ENCODE measurements around the gene ANGPTL8. TPM values are rescaled to one million over a fixed set of nuclear protein-coding genes. Genes with fewer than 3 reads are reported as not detected.

The ANGPTL8 gene
- total and polyA plus RNA-seq, 9 of the 15 experiments (the other 6 are each of a cell fraction or from before 2014, with no cell fraction given), result not detected

DNA sequence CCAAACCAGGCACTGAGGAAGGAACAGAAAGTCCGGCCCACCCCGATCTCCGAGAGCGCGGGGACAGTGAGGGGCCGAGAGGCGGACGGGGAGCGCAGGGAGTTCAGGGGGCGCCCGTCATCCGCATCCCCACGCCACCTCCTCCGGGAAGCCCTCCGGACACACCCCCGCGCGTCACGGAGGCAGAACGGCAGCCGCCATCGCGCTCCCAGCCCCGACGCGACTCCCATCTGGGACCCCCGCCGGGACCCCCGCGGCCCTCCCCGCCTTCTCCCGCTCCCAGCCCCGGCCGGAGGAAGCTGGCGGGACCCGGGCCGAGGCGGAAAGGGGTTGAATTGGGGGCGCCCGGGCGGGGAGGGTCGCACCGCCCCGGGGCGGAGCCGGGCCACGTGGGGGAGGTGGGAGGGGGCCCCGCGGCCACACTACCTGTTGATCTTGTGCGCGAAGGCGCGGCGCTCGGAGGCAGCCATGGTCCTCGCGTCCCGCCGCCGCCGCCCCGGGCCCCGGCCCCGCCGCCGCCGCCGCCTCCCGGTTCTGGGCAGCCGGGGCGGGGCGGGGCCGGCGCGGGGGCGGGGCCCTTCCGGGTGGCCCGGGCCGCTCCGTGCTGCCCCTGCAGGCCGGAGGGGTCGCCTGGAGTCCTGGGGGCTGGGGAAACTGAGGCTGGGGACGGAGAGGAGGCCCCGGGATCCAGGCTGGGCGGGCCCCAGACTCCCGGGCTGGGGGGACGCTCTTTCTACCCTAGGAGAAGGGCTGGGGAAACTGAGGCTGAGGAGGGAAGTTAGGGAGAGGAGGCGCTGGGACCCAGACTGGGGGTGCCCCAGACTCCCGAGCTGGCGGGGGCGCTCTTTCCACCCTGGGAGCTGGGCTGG lies 22.8 kb downstream of the ANGPTL8 start, which contains the start of gene DOCK6 (continued):
- TF ChIP-seq, protein P1, sequence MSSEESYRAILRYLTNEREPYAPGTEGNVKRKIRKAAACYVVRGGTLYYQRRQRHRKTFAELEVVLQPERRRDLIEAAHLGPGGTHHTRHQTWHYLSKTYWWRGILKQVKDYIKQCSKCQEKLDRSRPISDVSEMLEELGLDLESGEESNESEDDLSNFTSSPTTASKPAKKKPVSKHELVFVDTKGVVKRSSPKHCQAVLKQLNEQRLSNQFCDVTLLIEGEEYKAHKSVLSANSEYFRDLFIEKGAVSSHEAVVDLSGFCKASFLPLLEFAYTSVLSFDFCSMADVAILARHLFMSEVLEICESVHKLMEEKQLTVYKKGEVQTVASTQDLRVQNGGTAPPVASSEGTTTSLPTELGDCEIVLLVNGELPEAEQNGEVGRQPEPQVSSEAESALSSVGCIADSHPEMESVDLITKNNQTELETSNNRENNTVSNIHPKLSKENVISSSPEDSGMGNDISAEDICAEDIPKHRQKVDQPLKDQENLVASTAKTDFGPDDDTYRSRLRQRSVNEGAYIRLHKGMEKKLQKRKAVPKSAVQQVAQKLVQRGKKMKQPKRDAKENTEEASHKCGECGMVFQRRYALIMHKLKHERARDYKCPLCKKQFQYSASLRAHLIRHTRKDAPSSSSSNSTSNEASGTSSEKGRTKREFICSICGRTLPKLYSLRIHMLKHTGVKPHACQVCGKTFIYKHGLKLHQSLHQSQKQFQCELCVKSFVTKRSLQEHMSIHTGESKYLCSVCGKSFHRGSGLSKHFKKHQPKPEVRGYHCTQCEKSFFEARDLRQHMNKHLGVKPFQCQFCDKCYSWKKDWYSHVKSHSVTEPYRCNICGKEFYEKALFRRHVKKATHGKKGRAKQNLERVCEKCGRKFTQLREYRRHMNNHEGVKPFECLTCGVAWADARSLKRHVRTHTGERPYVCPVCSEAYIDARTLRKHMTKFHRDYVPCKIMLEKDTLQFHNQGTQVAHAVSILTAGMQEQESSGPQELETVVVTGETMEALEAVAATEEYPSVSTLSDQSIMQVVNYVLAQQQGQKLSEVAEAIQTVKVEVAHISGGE (CRISPR knock-in tag; IDR thresholded peaks at IDR 0.05), result no peak
- TF ChIP-seq, protein P2, sequence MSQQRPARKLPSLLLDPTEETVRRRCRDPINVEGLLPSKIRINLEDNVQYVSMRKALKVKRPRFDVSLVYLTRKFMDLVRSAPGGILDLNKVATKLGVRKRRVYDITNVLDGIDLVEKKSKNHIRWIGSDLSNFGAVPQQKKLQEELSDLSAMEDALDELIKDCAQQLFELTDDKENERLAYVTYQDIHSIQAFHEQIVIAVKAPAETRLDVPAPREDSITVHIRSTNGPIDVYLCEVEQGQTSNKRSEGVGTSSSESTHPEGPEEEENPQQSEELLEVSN (IDR thresholded peaks at IDR 0.05; ENCODE audit: borderline replicate concordance in 1 of 2, extremely low read depth in 1 of 2, insufficient read depth in 1 of 2, insufficient read length in 1 of 2, low read depth in 1 of 2, low read length in 1 of 2, poor library complexity in 1 of 2, severe bottlenecking in 1 of 2), result peak in 1 of 2 experiments; percentile 24
- TF ChIP-seq, protein P3, sequence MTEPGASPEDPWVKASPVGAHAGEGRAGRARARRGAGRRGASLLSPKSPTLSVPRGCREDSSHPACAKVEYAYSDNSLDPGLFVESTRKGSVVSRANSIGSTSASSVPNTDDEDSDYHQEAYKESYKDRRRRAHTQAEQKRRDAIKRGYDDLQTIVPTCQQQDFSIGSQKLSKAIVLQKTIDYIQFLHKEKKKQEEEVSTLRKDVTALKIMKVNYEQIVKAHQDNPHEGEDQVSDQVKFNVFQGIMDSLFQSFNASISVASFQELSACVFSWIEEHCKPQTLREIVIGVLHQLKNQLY (CRISPR knock-in tag; conservative IDR thresholded peaks at IDR 0.05), result 0 out of 4 replicates have a peak, but pooled peaks of 1 of the 2 experiments have one; percentile 25
- TF ChIP-seq SRF (CRISPR knock-in tag; IDR thresholded peaks at IDR 0.05) (no peak), POLR2G (IDR thresholded peaks at IDR 0.05; ENCODE audit: low read depth, low read length) (peak; percentile 57), TAF1 (IDR thresholded peaks at IDR 0.05; ENCODE audit: control insufficient read depth, extremely low read depth, insufficient read depth, low read length, severe bottlenecking) (peak; percentile 28), PHF8 (IDR thresholded peaks at IDR 0.05; ENCODE audit: borderline replicate concordance, low read length) (peak; percentile 70; the same call in 1 of the 2 replicates), PHF20 (IDR thresholded peaks at IDR 0.05; ENCODE audit: partially characterized antibody) (peak; percentile 14), RCOR1 (IDR thresholded peaks at IDR 0.05; ENCODE audit: borderline replicate concordance in 1 of 2, low read depth in 2 of 2, low read length in 2 of 2) (peak in 1 of 2 experiments; percentile 58; a peak in 2 of 4 replicates), MED1 (CRISPR knock-in tag; IDR thresholded peaks at IDR 0.05; ENCODE audit: borderline replicate concordance) (no peak), ZFP36 (IDR thresholded peaks at IDR 0.05; ENCODE audit: low read depth, low read length, partially characterized antibody) (peak; percentile 99), HDAC6 (IDR thresholded peaks at IDR 0.05; ENCODE audit: low read depth, low read length) (no peak), STAT5B (CRISPR knock-in tag; IDR thresholded peaks at IDR 0.05) (no peak)
- TF ChIP-seq, protein P4, sequence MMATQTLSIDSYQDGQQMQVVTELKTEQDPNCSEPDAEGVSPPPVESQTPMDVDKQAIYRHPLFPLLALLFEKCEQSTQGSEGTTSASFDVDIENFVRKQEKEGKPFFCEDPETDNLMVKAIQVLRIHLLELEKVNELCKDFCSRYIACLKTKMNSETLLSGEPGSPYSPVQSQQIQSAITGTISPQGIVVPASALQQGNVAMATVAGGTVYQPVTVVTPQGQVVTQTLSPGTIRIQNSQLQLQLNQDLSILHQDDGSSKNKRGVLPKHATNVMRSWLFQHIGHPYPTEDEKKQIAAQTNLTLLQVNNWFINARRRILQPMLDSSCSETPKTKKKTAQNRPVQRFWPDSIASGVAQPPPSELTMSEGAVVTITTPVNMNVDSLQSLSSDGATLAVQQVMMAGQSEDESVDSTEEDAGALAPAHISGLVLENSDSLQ (IDR thresholded peaks at IDR 0.05), result no peak
- TF ChIP-seq, protein P5, sequence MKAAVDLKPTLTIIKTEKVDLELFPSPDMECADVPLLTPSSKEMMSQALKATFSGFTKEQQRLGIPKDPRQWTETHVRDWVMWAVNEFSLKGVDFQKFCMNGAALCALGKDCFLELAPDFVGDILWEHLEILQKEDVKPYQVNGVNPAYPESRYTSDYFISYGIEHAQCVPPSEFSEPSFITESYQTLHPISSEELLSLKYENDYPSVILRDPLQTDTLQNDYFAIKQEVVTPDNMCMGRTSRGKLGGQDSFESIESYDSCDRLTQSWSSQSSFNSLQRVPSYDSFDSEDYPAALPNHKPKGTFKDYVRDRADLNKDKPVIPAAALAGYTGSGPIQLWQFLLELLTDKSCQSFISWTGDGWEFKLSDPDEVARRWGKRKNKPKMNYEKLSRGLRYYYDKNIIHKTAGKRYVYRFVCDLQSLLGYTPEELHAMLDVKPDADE (conservative IDR thresholded peaks at IDR 0.05; ENCODE audit: control insufficient read depth, low read depth, low read length), result 0 out of 2 replicates have a peak, but pooled peaks have one; percentile 17

All from K562 (cell line).